ENCODE data around the gene MBLAC2.
A peak's percentile ranks its signal among the peaks of the same experiment; 100 is the strongest.

MBLAC2 gene

GRCh38 chr5:90484540-90484939, 10.0 kb upstream of the MBLAC2 start:
- H3K9me3 ChIP-seq (ENCODE audit: control insufficient read depth in 1 of 2, low read length in 2 of 2): no peaks in the 10 kb centered on the region
- H3K4me3 ChIP-seq (ENCODE audit: low read depth in 1 of 2, low read length in 2 of 2): no peak overlapping the region
- H3K4me1 ChIP-seq (ENCODE audit: control insufficient read depth in 1 of 2, insufficient read depth in 2 of 2, low read length in 2 of 2): no peaks in the 10 kb centered on the region
- no peaks in the 10 kb centered on the region for H3K27me3 ChIP-seq (ENCODE audit: low read depth, low read length)
- H3K27ac ChIP-seq (ENCODE audit: low read length): no peak overlapping the region
- H3K36me3 ChIP-seq (ENCODE audit: control insufficient read depth in 1 of 2, insufficient read depth in 2 of 2, low read length in 2 of 2): no peaks in the 10 kb centered on the region

GRCh38 chr5:90483206-90483605, 8.6 kb upstream of the MBLAC2 start:
- Histone ChIP-seq H3K4me3 (ENCODE audit: low read depth in 1 of 2, low read length in 2 of 2) (no peak overlapping the region), H3K27me3 (ENCODE audit: low read depth, low read length) (no peaks in the 10 kb centered on the region), H3K4me1 (ENCODE audit: control insufficient read depth in 1 of 2, insufficient read depth in 2 of 2, low read length in 2 of 2) (no peaks in the 10 kb centered on the region), H3K27ac (ENCODE audit: low read length) (no peak overlapping the region), H3K36me3 (ENCODE audit: control insufficient read depth in 1 of 2, insufficient read depth in 2 of 2, low read length in 2 of 2) (no peaks in the 10 kb centered on the region), H3K9me3 (ENCODE audit: control insufficient read depth in 1 of 2, low read length in 2 of 2) (no peaks in the 10 kb centered on the region)

- H3K4me1 ChIP-seq (ENCODE audit: control insufficient read depth in 1 of 2, insufficient read depth in 2 of 2, low read length in 2 of 2): no peaks in the 10 kb centered on the region
- H3K4me3 ChIP-seq (ENCODE audit: low read depth in 1 of 2, low read length in 2 of 2): no peak overlapping the region
- H3K9me3 ChIP-seq (ENCODE audit: control insufficient read depth in 1 of 2, low read length in 2 of 2): no peaks in the 10 kb centered on the region
- no peaks in the 10 kb centered on the region for H3K27me3 ChIP-seq (ENCODE audit: low read depth, low read length)
- no peaks in the 10 kb centered on the region for H3K36me3 ChIP-seq (ENCODE audit: control insufficient read depth in 1 of 2, insufficient read depth in 2 of 2, low read length in 2 of 2)
- no peak overlapping the region for H3K27ac ChIP-seq (ENCODE audit: low read length)
These were observed 6.1 kb upstream of the MBLAC2 start for GRCh38 chr5:90480699-90481098.

- H3K27ac ChIP-seq (ENCODE audit: low read length): no peak overlapping the region
- H3K9me3 ChIP-seq (ENCODE audit: control insufficient read depth in 1 of 2, low read length in 2 of 2): no peaks in the 10 kb centered on the region
- no peaks in the 10 kb centered on the region for H3K36me3 ChIP-seq (ENCODE audit: control insufficient read depth in 1 of 2, insufficient read depth in 2 of 2, low read length in 2 of 2)
- H3K27me3 ChIP-seq (ENCODE audit: low read depth, low read length): no peaks in the 10 kb centered on the region
- H3K4me3 ChIP-seq (ENCODE audit: low read depth in 1 of 2, low read length in 2 of 2): no peak overlapping the region
- H3K4me1 ChIP-seq (ENCODE audit: control insufficient read depth in 1 of 2, insufficient read depth in 2 of 2, low read length in 2 of 2): no peaks in the 10 kb centered on the region
These were observed 5.2 kb upstream of the MBLAC2 start for GRCh38 chr5:90479611-90480385.

- no peak overlapping the region for H3K27ac ChIP-seq (ENCODE audit: low read length)
- no peak overlapping the region for H3K4me3 ChIP-seq (ENCODE audit: low read depth in 1 of 2, low read length in 2 of 2)
- no peaks in the 10 kb centered on the region for H3K9me3 ChIP-seq (ENCODE audit: control insufficient read depth in 1 of 2, low read length in 2 of 2)
- no peaks in the 10 kb centered on the region for H3K36me3 ChIP-seq (ENCODE audit: control insufficient read depth in 1 of 2, insufficient read depth in 2 of 2, low read length in 2 of 2)
- H3K27me3 ChIP-seq (ENCODE audit: low read depth, low read length): no peaks in the 10 kb centered on the region
- peaks cover 3 to 7% of the 10 kb centered on the region in 2 donors for H3K4me1 ChIP-seq (ENCODE audit: control insufficient read depth in 1 of 2, insufficient read depth in 2 of 2, low read length in 2 of 2)
These were observed 3.1 kb upstream of the MBLAC2 start for GRCh38 chr5:90477621-90478215.

GRCh38 chr5:90477073-90477472, 2.5 kb upstream of the MBLAC2 start:
- Histone ChIP-seq H3K9me3 (ENCODE audit: control insufficient read depth in 1 of 2, low read length in 2 of 2) (no peaks in the 10 kb centered on the region), H3K36me3 (ENCODE audit: control insufficient read depth in 1 of 2, insufficient read depth in 2 of 2, low read length in 2 of 2) (no peaks in the 10 kb centered on the region), H3K4me1 (ENCODE audit: control insufficient read depth in 1 of 2, insufficient read depth in 2 of 2, low read length in 2 of 2) (peaks cover 3 to 11% of the 10 kb centered on the region in 2 donors), H3K4me3 (ENCODE audit: low read depth in 1 of 2, low read length in 2 of 2) (no peak overlapping the region), H3K27me3 (ENCODE audit: low read depth, low read length) (no peaks in the 10 kb centered on the region), H3K27ac (ENCODE audit: low read length) (no peak overlapping the region)

GRCh38 chr5:90476391-90476790, 1.8 kb upstream of the MBLAC2 start:
- Histone ChIP-seq H3K27ac (ENCODE audit: low read length) (no peak overlapping the region), H3K4me3 (ENCODE audit: low read depth in 1 of 2, low read length in 2 of 2) (no peak overlapping the region), H3K36me3 (ENCODE audit: control insufficient read depth in 1 of 2, insufficient read depth in 2 of 2, low read length in 2 of 2) (no peaks in the 10 kb centered on the region), H3K4me1 (ENCODE audit: control insufficient read depth in 1 of 2, insufficient read depth in 2 of 2, low read length in 2 of 2) (peaks cover 3 to 11% of the 10 kb centered on the region in 2 donors), H3K27me3 (ENCODE audit: low read depth, low read length) (no peaks in the 10 kb centered on the region), H3K9me3 (ENCODE audit: control insufficient read depth in 1 of 2, low read length in 2 of 2) (no peaks in the 10 kb centered on the region)

- H3K4me1 ChIP-seq (ENCODE audit: control insufficient read depth in 1 of 2, insufficient read depth in 2 of 2, low read length in 2 of 2): peaks cover 3 to 11% of the 10 kb centered on the region in 2 donors
- no peak overlapping the region for H3K27ac ChIP-seq (ENCODE audit: low read length)
- peak overlapping the region; percentile 78 to 96 for H3K4me3 ChIP-seq (ENCODE audit: low read depth in 1 of 2, low read length in 2 of 2)
- H3K36me3 ChIP-seq (ENCODE audit: control insufficient read depth in 1 of 2, insufficient read depth in 2 of 2, low read length in 2 of 2): no peaks in the 10 kb centered on the region
- H3K27me3 ChIP-seq (ENCODE audit: low read depth, low read length): no peaks in the 10 kb centered on the region
- H3K9me3 ChIP-seq (ENCODE audit: control insufficient read depth in 1 of 2, low read length in 2 of 2): no peaks in the 10 kb centered on the region
These were observed 937 bp upstream of the MBLAC2 start for GRCh38 chr5:90475436-90475980.

GRCh38 chr5:90473396-90474234, 956 bp downstream of the MBLAC2 start:
- no peaks in the 10 kb centered on the region for H3K27me3 ChIP-seq (ENCODE audit: low read depth, low read length)
- no peaks in the 10 kb centered on the region for H3K9me3 ChIP-seq (ENCODE audit: control insufficient read depth in 1 of 2, low read length in 2 of 2)
- H3K27ac ChIP-seq (ENCODE audit: low read length): peak overlapping the region; percentile 32
- H3K4me3 ChIP-seq (ENCODE audit: low read depth in 1 of 2, low read length in 2 of 2): peak overlapping the region; percentile 78 to 96
- H3K36me3 ChIP-seq (ENCODE audit: control insufficient read depth in 1 of 2, insufficient read depth in 2 of 2, low read length in 2 of 2): no peaks in the 10 kb centered on the region
- H3K4me1 ChIP-seq (ENCODE audit: control insufficient read depth in 1 of 2, insufficient read depth in 2 of 2, low read length in 2 of 2): peaks cover 3 to 11% of the 10 kb centered on the region in 2 donors

- Histone ChIP-seq H3K27me3 (ENCODE audit: low read depth, low read length) (no peaks in the 10 kb centered on the region), H3K9me3 (ENCODE audit: control insufficient read depth in 1 of 2, low read length in 2 of 2) (no peaks in the 10 kb centered on the region), H3K36me3 (ENCODE audit: control insufficient read depth in 1 of 2, insufficient read depth in 2 of 2, low read length in 2 of 2) (no peaks in the 10 kb centered on the region), H3K4me1 (ENCODE audit: control insufficient read depth in 1 of 2, insufficient read depth in 2 of 2, low read length in 2 of 2) (peaks cover 3 to 11% of the 10 kb centered on the region in 2 donors), H3K4me3 (ENCODE audit: low read depth in 1 of 2, low read length in 2 of 2) (peak overlapping the region; percentile 78 to 96), H3K27ac (ENCODE audit: low read length) (no peak overlapping the region)
These were observed 1.7 kb downstream of the MBLAC2 start for GRCh38 chr5:90472783-90473395.

GRCh38 chr5:90461288-90461687, 13.3 kb downstream of the MBLAC2 start:
- Histone ChIP-seq H3K36me3 (ENCODE audit: control insufficient read depth in 1 of 2, insufficient read depth in 2 of 2, low read length in 2 of 2) (peaks cover 2 to 4% of the 10 kb centered on the region in 2 donors), H3K9me3 (ENCODE audit: control insufficient read depth in 1 of 2, low read length in 2 of 2) (no peaks in the 10 kb centered on the region), H3K4me1 (ENCODE audit: control insufficient read depth in 1 of 2, insufficient read depth in 2 of 2, low read length in 2 of 2) (no peaks in the 10 kb centered on the region), H3K27ac (ENCODE audit: low read length) (no peak overlapping the region), H3K27me3 (ENCODE audit: low read depth, low read length) (no peaks in the 10 kb centered on the region), H3K4me3 (ENCODE audit: low read depth in 1 of 2, low read length in 2 of 2) (no peak overlapping the region)

All from muscle layer of duodenum (tissue), 2 donors.